IMR-90 (cell line): ENCODE results near the gene PCDHGC5. TPM values are rescaled to one million over a fixed set of nuclear protein-coding genes. Genes with fewer than 3 reads are reported as not detected.

Source experiments
- ATAC-seq: fragments of 200-7000 bp; cut with Tn5 transposase; 2 replicates; pipeline ENCODE4 v1.9.1; 2020; ENCODE audit warnings: low read depth, mild to moderate bottlenecking, moderate library complexity
- BruUV-seq: library from RNA; stranded (reverse); fragments of 400-500 nt; replicated peaks from 2 replicates; lab custom pipeline; 2021; lab: Mats Ljungman, UMichigan
- CTCF ChIA-PET: fragments of 300-600 bp; formaldehyde crosslinking; extraction: SDS; loops from one replicate; lab custom pipeline; 2021; ENCODE audit warnings: antibody characterized with exemption; lab: Yijun Ruan, JAX
- POLR2A ChIA-PET: fragments of 300-600 bp; sonication (Branson Sonifier 250); formaldehyde crosslinking; loops from one replicate; lab custom pipeline; 2022; ENCODE audit warnings: antibody characterized with exemption; ENCODE audit not compliant: unreplicated experiment; lab: Charles Lee
- DNase-seq: peaks from one replicate; pipeline ENCODE4 v3.0.0; 2013
- H2AFZ ChIP-seq: replicated peaks from 2 replicates; pipeline ENCODE3; 2013; ENCODE audit warnings: low read length, mild to moderate bottlenecking; ENCODE audit not compliant: poor library complexity
- H2AK5ac ChIP-seq: 2 replicates; pipeline ENCODE4 v1.6.1; 2013; ENCODE audit warnings: low read depth, low read length, inconsistent platforms
- H2AK9ac ChIP-seq: replicated peaks from 2 replicates; pipeline ENCODE3; 2013; ENCODE audit warnings: mild to moderate bottlenecking, low read depth, low read length, moderate library complexity; ENCODE audit not compliant: poor library complexity
- H2BK120ac ChIP-seq: 2 replicates; pipeline ENCODE4 v1.6.1; 2013; ENCODE audit warnings: low read depth, low read length, inconsistent platforms
- H2BK15ac ChIP-seq: 3 replicates; pipeline ENCODE4 v1.6.1; 2013; ENCODE audit warnings: low read depth, low read length, inconsistent platforms
- H2BK20ac ChIP-seq: 2 replicates; pipeline ENCODE4 v1.6.1; 2013; ENCODE audit warnings: low read depth, mild to moderate bottlenecking, inconsistent platforms, low read length, moderate library complexity
- H2BK5ac ChIP-seq: 2 replicates; pipeline ENCODE4 v1.6.1; 2013; ENCODE audit warnings: mild to moderate bottlenecking, low read depth, low read length, inconsistent platforms; ENCODE audit not compliant: poor library complexity, severe bottlenecking
- H3K14ac ChIP-seq: replicated peaks from 2 replicates; pipeline ENCODE4 v1.6.1; 2013; ENCODE audit warnings: low read depth, low read length, inconsistent platforms
- H3K18ac ChIP-seq: 2 replicates; pipeline ENCODE4 v1.6.1; 2013; ENCODE audit warnings: low read depth, low read length, control low read depth
- H3K23ac ChIP-seq: 2 replicates; pipeline ENCODE4 v1.6.1; 2013; ENCODE audit warnings: low read depth, low read length, inconsistent platforms
- H3K27ac ChIP-seq: 2 replicates; pipeline ENCODE4 v1.5.1; 2013; ENCODE audit warnings: mild to moderate bottlenecking, control low read depth, low read length; ENCODE audit not compliant: insufficient read depth
- H3K27me3 ChIP-seq: 2 replicates; pipeline ENCODE4 v1.6.1; 2013; ENCODE audit warnings: low read length; ENCODE audit not compliant: control insufficient read depth, insufficient read depth
- H3K36me3 ChIP-seq: 2 replicates; pipeline ENCODE4 v1.6.1; 2013; ENCODE audit warnings: low read length, mixed read lengths; ENCODE audit not compliant: control insufficient read depth, insufficient read depth
- H3K4ac ChIP-seq: 2 replicates; pipeline ENCODE4 v1.6.1; 2013; ENCODE audit warnings: low read depth, low read length, inconsistent platforms
- H3K4me1 ChIP-seq: 2 replicates; pipeline ENCODE4 v1.6.1; 2013; ENCODE audit warnings: low read length, mixed read lengths; ENCODE audit not compliant: control insufficient read depth, insufficient read depth
- H3K4me2 ChIP-seq: 2 replicates; pipeline ENCODE4 v1.6.1; 2013; ENCODE audit warnings: low read depth, mild to moderate bottlenecking, control low read depth, low read length, moderate library complexity
- H3K4me3 ChIP-seq: 2 replicates; pipeline ENCODE4 v1.5.1; 2013; ENCODE audit warnings: low read depth, mild to moderate bottlenecking, control low read depth, low read length, moderate library complexity; ENCODE audit not compliant: insufficient read depth
- H3K56ac ChIP-seq: 2 replicates; pipeline ENCODE4 v1.6.1; 2013; ENCODE audit warnings: low read length, inconsistent platforms; ENCODE audit not compliant: insufficient read depth; ENCODE audit errors: extremely low read depth
- H3K79me1 ChIP-seq, 2 experiments: 2 replicates each; pipeline ENCODE4 v1.6.1; 2013; ENCODE audit warnings: low read length in 2 of 2, inconsistent platforms in 1 of 2, low read depth in 1 of 2
- H3K9ac ChIP-seq: 2 replicates; pipeline ENCODE4 v1.6.1; 2013; ENCODE audit warnings: low read depth, low read length, control low read depth
- H3K9me1 ChIP-seq: 2 replicates; pipeline ENCODE4 v1.6.1; 2013; ENCODE audit warnings: low read length, inconsistent platforms; ENCODE audit not compliant: insufficient read depth
- H3K9me3 ChIP-seq: 2 replicates; pipeline ENCODE4 v1.6.1; 2013; ENCODE audit warnings: low read length; ENCODE audit not compliant: control insufficient read depth, insufficient read depth
- H4K20me1 ChIP-seq: 2 replicates; pipeline ENCODE4 v1.6.1; 2013; ENCODE audit warnings: low read length, inconsistent platforms; ENCODE audit not compliant: insufficient read depth
- H4K5ac ChIP-seq: 2 replicates; pipeline ENCODE4 v1.6.1; 2013; ENCODE audit warnings: mild to moderate bottlenecking, low read depth, low read length, control low read depth
- H4K8ac ChIP-seq, 2 experiments: 2 replicates each; pipeline ENCODE4 v1.6.1; 2013; ENCODE audit warnings: low read depth in 2 of 2, low read length in 2 of 2, control low read depth in 1 of 2, inconsistent platforms in 1 of 2
- H4K91ac ChIP-seq: 2 replicates; pipeline ENCODE4 v1.6.1; 2013; ENCODE audit warnings: low read depth, low read length, inconsistent platforms; ENCODE audit not compliant: insufficient read depth
- BHLHE40 ChIP-seq: fragments of 150-350 bp; IDR thresholded peaks from 2 replicates; pipeline ENCODE4 v1.6.1; 2016; ENCODE audit warnings: mild to moderate bottlenecking, low read depth, low read length
- CEBPB ChIP-seq: IDR thresholded peaks from 2 replicates; pipeline ENCODE4 v1.6.1; 2012; ENCODE audit warnings: low read depth, low read length, improper control_type of control experiment
- CHD1 ChIP-seq: IDR thresholded peaks from 2 replicates; pipeline ENCODE4 v1.6.1; 2012; ENCODE audit warnings: low read depth, low read length, improper control_type of control experiment
- FOS ChIP-seq: fragments of 150-350 bp; IDR thresholded peaks from 2 replicates; pipeline ENCODE4 v1.6.1; 2016; ENCODE audit warnings: low read depth, low read length
- MAFK ChIP-seq: IDR thresholded peaks from 2 replicates; pipeline ENCODE4 v1.6.1; 2012; ENCODE audit warnings: low read depth, low read length, improper control_type of control experiment
- MAZ ChIP-seq: IDR thresholded peaks from 2 replicates; pipeline ENCODE4 v1.6.1; 2012; ENCODE audit warnings: low read depth, mild to moderate bottlenecking, low read length, improper control_type of control experiment, moderate library complexity, borderline replicate concordance
- MXI1 ChIP-seq: IDR thresholded peaks from 2 replicates; pipeline ENCODE4 v1.6.1; 2012; ENCODE audit warnings: low read depth, mild to moderate bottlenecking, low read length, moderate library complexity, borderline replicate concordance
- NFE2L2 ChIP-seq: fragments of 150-350 bp; IDR thresholded peaks from 2 replicates; pipeline ENCODE4 v1.6.1; 2016; ENCODE audit warnings: low read depth, mild to moderate bottlenecking, low read length
- POLR2A ChIP-seq: IDR thresholded peaks from 2 replicates; pipeline ENCODE4 v1.6.1; 2012; ENCODE audit warnings: mild to moderate bottlenecking, low read depth, low read length
- RAD21 ChIP-seq: IDR thresholded peaks from 2 replicates; pipeline ENCODE4 v1.6.1; 2012; ENCODE audit warnings: low read length, improper control_type of control experiment
- RFX5 ChIP-seq: IDR thresholded peaks from 2 replicates; pipeline ENCODE4 v1.8.0; 2012; ENCODE audit warnings: low read depth, mild to moderate bottlenecking, low read length, moderate library complexity
- SMC3 ChIP-seq: fragments of 150-350 bp; IDR thresholded peaks from 2 replicates; pipeline ENCODE4 v1.6.1; 2016; ENCODE audit warnings: low read depth, mild to moderate bottlenecking, antibody characterized with exemption, low read length, moderate library complexity
- WGBS, 2 experiments: methylation state at CpG; one replicate each; pipeline versions ENCODE4 v1.1.5 to v1.1.7; 2013; ENCODE audit warnings: missing lambda C conversion rate in 2 of 2; ENCODE audit not compliant: insufficient read length in 1 of 2; ENCODE audit errors: extremely low coverage in 2 of 2; 5-methylcytosine and 5-hydroxymethylcytosine counted together
- dilution Hi-C: fragments of 300-500 bp; cut with HindIII; formaldehyde crosslinking; loops from one replicate; pipeline ENCODE4 v1.14.3; 2018; ENCODE audit warnings: low sequenced_read_pairs; ENCODE audit not compliant: unreplicated experiment
- in situ Hi-C: fragments of 300-500 bp; cut with MboI; formaldehyde crosslinking; loops from 3 replicates; pipeline ENCODE4 v1.14.3; 2019; ENCODE audit warnings: low sequenced_read_pairs, inconsistent platforms, mixed read lengths
- intact Hi-C: fragments of 100-400 bp; cut with micrococcal nuclease; formaldehyde crosslinking; loops from 2 replicates; pipeline ENCODE4 v1.10.0; 2022
- polyA plus RNA-seq, 3 experiments: library from polyadenylated mRNA; depleted of rRNA; stranded (reverse); fragments of >200 nt; gene quantifications; 2 replicates each; pipeline ENCODE4 v1.2.3, GENCODE V29; 2012; ENCODE audit warnings: low replicate concordance in 1 of 3
- total RNA-seq: library from RNA; depleted of rRNA; stranded (reverse); fragments of >200 nt; gene quantifications from 2 replicates; pipeline ENCODE4 v1.2.3, GENCODE V29; 2012
- TF ChIP-seq, protein P1 (sequence below): conservative IDR thresholded peaks from 2 replicates; pipeline ENCODE4 v1.5.1; 2012; ENCODE audit warnings: mild to moderate bottlenecking, low read depth, low read length, improper control_type of control experiment
- TF ChIP-seq, protein P2 (sequence below): fragments of 150-350 bp; IDR thresholded peaks from 2 replicates; pipeline ENCODE4 v1.6.1; 2017; ENCODE audit warnings: mild to moderate bottlenecking, antibody characterized with exemption, low read length, low read depth

PCDHGC5 gene
- total and polyA plus RNA-seq, 2 of the 4 experiments (the other 2 are of a cell fraction): 2.9 to 3.8 TPM

DNA sequence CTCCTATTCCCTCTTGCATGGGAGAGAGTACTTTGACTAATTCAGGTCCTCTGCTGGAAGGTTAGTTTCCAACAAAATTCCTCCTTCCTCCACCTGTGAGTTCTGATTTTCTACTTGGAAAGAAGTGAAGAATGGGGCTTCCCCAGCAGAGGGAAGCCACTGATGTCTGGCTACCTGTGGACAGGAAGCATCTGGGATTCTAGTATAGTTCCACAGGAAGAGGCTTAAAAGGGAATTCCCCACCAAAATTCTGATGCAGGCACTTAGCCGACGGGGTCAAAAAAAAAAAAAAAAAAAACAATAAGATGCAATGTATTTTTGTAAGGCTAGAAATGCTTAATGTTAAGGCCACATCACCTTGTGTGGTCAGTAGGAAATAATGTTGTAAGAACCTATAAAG is 33.4 kb downstream of the PCDHGC5 start:
- POLR2A ChIA-PET: no interaction called here
- Histone ChIP-seq H3K9me1 (peaks cover 19% of the 10 kb centered on the region), H3K18ac (no peak overlapping the region), H4K20me1 (no peaks in the 10 kb centered on the region), H2AFZ (no peak overlapping the region), H3K23ac (no peak overlapping the region), H4K8ac (no peak overlapping the region), H3K27ac (no peak overlapping the region), H2BK15ac (peak overlapping the region; percentile 39; the same call in 1 of the 3 replicates), H3K79me1 (peaks cover 6 to 37% of the 10 kb centered on the region in 2 experiments; a peak in 3 of 4 replicates), H3K4me1 (peaks cover 37% of the 10 kb centered on the region), H2AK5ac (no peak overlapping the region; the same call in 1 of the 2 replicates), H3K4ac (peak overlapping the region; percentile 42; the same call in 1 of the 2 replicates), H3K9ac (no peak overlapping the region), H2AK9ac (no peak overlapping the region), H4K91ac (no peak overlapping the region), H4K5ac (no peak overlapping the region), H2BK120ac (no peak overlapping the region; the same call in 1 of the 2 replicates), H3K56ac (no peak overlapping the region), H3K14ac (no peak overlapping the region), H3K9me3 (no peaks in the 10 kb centered on the region), H2BK20ac (peak overlapping the region; percentile 2; the same call in 1 of the 2 replicates), H3K36me3 (no peaks in the 10 kb centered on the region; the same call in 1 of the 2 replicates), H3K4me3 (no peak overlapping the region), H3K4me2 (no peak overlapping the region), H2BK5ac (no peak overlapping the region), H3K27me3 (no peaks in the 10 kb centered on the region)
- WGBS, 2 experiments: no CpG with 5 or more reads among the region's 2 CpGs
- CTCF ChIA-PET: interaction anchor here (1.3 to 3.8 kb wide), 3 partner anchors 35 to 101 kb away, joined by 3 to 19 read pairs (median 6); partner anchors contain the start of gene PCDHGA11
- no peak for ATAC-seq
- intact Hi-C loops (no loop called here), in situ Hi-C loops (loop anchor here (5.0 kb wide), 1 partner anchor 45 kb away; the partner anchor contains the start of gene PCDHGC3), dilution Hi-C loops (no loop called here)
- no TSS peak for BruUV-seq
- TF ChIP-seq, protein P1, sequence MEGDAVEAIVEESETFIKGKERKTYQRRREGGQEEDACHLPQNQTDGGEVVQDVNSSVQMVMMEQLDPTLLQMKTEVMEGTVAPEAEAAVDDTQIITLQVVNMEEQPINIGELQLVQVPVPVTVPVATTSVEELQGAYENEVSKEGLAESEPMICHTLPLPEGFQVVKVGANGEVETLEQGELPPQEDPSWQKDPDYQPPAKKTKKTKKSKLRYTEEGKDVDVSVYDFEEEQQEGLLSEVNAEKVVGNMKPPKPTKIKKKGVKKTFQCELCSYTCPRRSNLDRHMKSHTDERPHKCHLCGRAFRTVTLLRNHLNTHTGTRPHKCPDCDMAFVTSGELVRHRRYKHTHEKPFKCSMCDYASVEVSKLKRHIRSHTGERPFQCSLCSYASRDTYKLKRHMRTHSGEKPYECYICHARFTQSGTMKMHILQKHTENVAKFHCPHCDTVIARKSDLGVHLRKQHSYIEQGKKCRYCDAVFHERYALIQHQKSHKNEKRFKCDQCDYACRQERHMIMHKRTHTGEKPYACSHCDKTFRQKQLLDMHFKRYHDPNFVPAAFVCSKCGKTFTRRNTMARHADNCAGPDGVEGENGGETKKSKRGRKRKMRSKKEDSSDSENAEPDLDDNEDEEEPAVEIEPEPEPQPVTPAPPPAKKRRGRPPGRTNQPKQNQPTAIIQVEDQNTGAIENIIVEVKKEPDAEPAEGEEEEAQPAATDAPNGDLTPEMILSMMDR: no peak
- no peak for TF ChIP-seq FOS
- TF ChIP-seq CHD1: no peak
- TF ChIP-seq RFX5: no peak
- TF ChIP-seq SMC3: no peak
- TF ChIP-seq MAZ: no peak
- no peak for TF ChIP-seq CEBPB
- TF ChIP-seq, protein P2, sequence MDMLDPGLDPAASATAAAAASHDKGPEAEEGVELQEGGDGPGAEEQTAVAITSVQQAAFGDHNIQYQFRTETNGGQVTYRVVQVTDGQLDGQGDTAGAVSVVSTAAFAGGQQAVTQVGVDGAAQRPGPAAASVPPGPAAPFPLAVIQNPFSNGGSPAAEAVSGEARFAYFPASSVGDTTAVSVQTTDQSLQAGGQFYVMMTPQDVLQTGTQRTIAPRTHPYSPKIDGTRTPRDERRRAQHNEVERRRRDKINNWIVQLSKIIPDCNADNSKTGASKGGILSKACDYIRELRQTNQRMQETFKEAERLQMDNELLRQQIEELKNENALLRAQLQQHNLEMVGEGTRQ: no peak
- TF ChIP-seq POLR2A: no peak
- TF ChIP-seq MAFK: no peak
- TF ChIP-seq NFE2L2: no peak
- TF ChIP-seq BHLHE40: no peak
- TF ChIP-seq RAD21: no peak
- TF ChIP-seq MXI1: no peak
- DNase-seq: no peak
